ENCODE measurements around the gene OR52B6. TPM values are rescaled to one million over a fixed set of nuclear protein-coding genes. Genes with fewer than 3 reads are reported as not detected.

The OR52B6 gene
- not detected for total RNA-seq
- polyA plus RNA-seq = not detected

- Histone ChIP-seq H3K4me3 (ENCODE audit: low read length) (no peak within 1 kb of the TSS), H3K36me3 (ENCODE audit: insufficient read depth, low read length) (no peaks in the 10 kb centered on the region), H3K9me3 (ENCODE audit: low read length) (no peaks in the 10 kb centered on the region), H3K27me3 (ENCODE audit: insufficient read depth, low read length, poor library complexity, severe bottlenecking) (no peaks in the 10 kb centered on the region), H3K4me1 (ENCODE audit: insufficient read depth, low read length) (no peaks in the 10 kb centered on the region), H3K27ac (ENCODE audit: low read depth, low read length) (no peak within 1 kb of the TSS)
- ChIA-PET POLR2A (no interaction called here), CTCF (no interaction called here)
- Mint-ChIP-seq H3K36me3 (no peaks in the 10 kb centered on the region), H3K9me3 (peaks cover 0 to 4% (median 0%) of the 10 kb centered on the region in 5 donors), H3K4me3 (no peak within 1 kb of the TSS), H3K27ac (no peak within 1 kb of the TSS), H3K4me1 (no peaks in the 10 kb centered on the region), H3K27me3 (no peaks in the 10 kb centered on the region)
- no peak for DNase-seq
Observed at GRCh38 chr11:5580577-5580976, at the start of gene OR52B6. TSS of gene OR52B6 (plus strand) at chr11:5580877. CDS start at chr11:5580877, 0 bp downstream.

- H3K36me3 Mint-ChIP-seq = no peaks in the 10 kb centered on the region
- no peak for DNase-seq
- Histone ChIP-seq H3K27me3 (ENCODE audit: insufficient read depth, low read length, poor library complexity, severe bottlenecking) (no peaks in the 10 kb centered on the region), H3K36me3 (ENCODE audit: insufficient read depth, low read length) (no peaks in the 10 kb centered on the region), H3K4me1 (ENCODE audit: insufficient read depth, low read length) (no peaks in the 10 kb centered on the region), H3K9me3 (ENCODE audit: low read length) (no peaks in the 10 kb centered on the region), H3K27ac (ENCODE audit: low read depth, low read length) (peak overlapping the region; percentile 7), H3K4me3 (ENCODE audit: low read length) (no peak overlapping the region)
- no peaks in the 10 kb centered on the region for H3K4me1 Mint-ChIP-seq
- no peak overlapping the region for H3K4me3 Mint-ChIP-seq
- H3K9me3 Mint-ChIP-seq = peaks cover 0 to 1% (median 0%) of the 10 kb centered on the region in 5 donors
- POLR2A ChIA-PET = no interaction called here
- CTCF ChIA-PET = no interaction called here
- peaks cover 2 to 13% of the 10 kb centered on the region in 2 donors for H3K27me3 Mint-ChIP-seq
- no peak overlapping the region for H3K27ac Mint-ChIP-seq
Observed at GRCh38 chr11:5531053-5531831, 49.4 kb upstream of the OR52B6 start.

- H3K36me3 ChIP-seq (ENCODE audit: insufficient read depth, low read length) = no peaks in the 10 kb centered on the region
- no peak overlapping the region for H3K4me3 ChIP-seq (ENCODE audit: low read length)
- H3K9me3 Mint-ChIP-seq = peaks cover 0 to 6% (median 0%) of the 10 kb centered on the region in 5 donors
- H3K4me1 ChIP-seq (ENCODE audit: insufficient read depth, low read length) = no peaks in the 10 kb centered on the region
- H3K27me3 ChIP-seq (ENCODE audit: insufficient read depth, low read length, poor library complexity, severe bottlenecking) = no peaks in the 10 kb centered on the region
- H3K9me3 ChIP-seq (ENCODE audit: low read length) = no peaks in the 10 kb centered on the region
- ChIA-PET POLR2A (no interaction called here), CTCF (no interaction called here)
- H3K36me3 Mint-ChIP-seq = no peaks in the 10 kb centered on the region
- no peak overlapping the region for H3K4me3 Mint-ChIP-seq
- no peak for DNase-seq
- H3K27ac ChIP-seq (ENCODE audit: low read depth, low read length) = no peak overlapping the region
- H3K27me3 Mint-ChIP-seq = peaks cover 4% of the 10 kb centered on the region in 2 donors
- H3K4me1 Mint-ChIP-seq = no peaks in the 10 kb centered on the region
- no peak overlapping the region for H3K27ac Mint-ChIP-seq
Observed at GRCh38 chr11:5534046-5534445, 46.6 kb upstream of the OR52B6 start.

- no peaks in the 10 kb centered on the region for H3K36me3 ChIP-seq (ENCODE audit: insufficient read depth, low read length)
- no peaks in the 10 kb centered on the region for H3K27me3 ChIP-seq (ENCODE audit: insufficient read depth, low read length, poor library complexity, severe bottlenecking)
- H3K9me3 ChIP-seq (ENCODE audit: low read length) = no peaks in the 10 kb centered on the region
- no peak overlapping the region for H3K27ac ChIP-seq (ENCODE audit: low read depth, low read length)
- H3K9me3 Mint-ChIP-seq = peaks cover 0 to 6% (median 0%) of the 10 kb centered on the region in 5 donors
- DNase-seq = no peak
- no peaks in the 10 kb centered on the region for H3K4me1 ChIP-seq (ENCODE audit: insufficient read depth, low read length)
- ChIA-PET POLR2A (no interaction called here), CTCF (no interaction called here)
- peaks cover 0 to 4% of the 10 kb centered on the region in 2 donors for H3K27me3 Mint-ChIP-seq
- H3K4me3 ChIP-seq (ENCODE audit: low read length) = no peak overlapping the region
- H3K27ac Mint-ChIP-seq = no peak overlapping the region
- H3K4me3 Mint-ChIP-seq = no peak overlapping the region
- H3K4me1 Mint-ChIP-seq = no peaks in the 10 kb centered on the region
- no peaks in the 10 kb centered on the region for H3K36me3 Mint-ChIP-seq
Observed at GRCh38 chr11:5536482-5536881, 44.2 kb upstream of the OR52B6 start.

- ChIA-PET POLR2A (no interaction called here), CTCF (no interaction called here)
- H3K4me1 Mint-ChIP-seq = no peaks in the 10 kb centered on the region
Observed at GRCh38 chr11:5541427-5541826, 39.2 kb upstream of the OR52B6 start.

GRCh38 chr11:5546457-5546856, 34.2 kb upstream of the OR52B6 start:
- Mint-ChIP-seq H3K27me3 (peaks cover 5 to 16% of the 10 kb centered on the region in 2 donors), H3K27ac (peak overlapping the region in 1 of 8 donors; percentile 26), H3K36me3 (peaks cover 0 to 4% (median 0%) of the 10 kb centered on the region in 3 donors), H3K9me3 (peaks cover 0 to 2% (median 0%) of the 10 kb centered on the region in 5 donors), H3K4me1 (no peaks in the 10 kb centered on the region), H3K4me3 (no peak overlapping the region)
- Histone ChIP-seq H3K9me3 (ENCODE audit: low read length) (no peaks in the 10 kb centered on the region), H3K27me3 (ENCODE audit: insufficient read depth, low read length, poor library complexity, severe bottlenecking) (no peaks in the 10 kb centered on the region), H3K4me1 (ENCODE audit: insufficient read depth, low read length) (no peaks in the 10 kb centered on the region), H3K4me3 (ENCODE audit: low read length) (no peak overlapping the region), H3K27ac (ENCODE audit: low read depth, low read length) (no peak overlapping the region), H3K36me3 (ENCODE audit: insufficient read depth, low read length) (no peaks in the 10 kb centered on the region)
- ChIA-PET POLR2A (no interaction called here), CTCF (no interaction called here)
- DNase-seq = no peak

More at GRCh38 chr11:5541427-5541826, 39.2 kb upstream of the OR52B6 start:
- no peak overlapping the region for H3K4me3 ChIP-seq (ENCODE audit: low read length)
- no peaks in the 10 kb centered on the region for H3K9me3 ChIP-seq (ENCODE audit: low read length)
- no peaks in the 10 kb centered on the region for H3K4me1 ChIP-seq (ENCODE audit: insufficient read depth, low read length)
- no peaks in the 10 kb centered on the region for H3K36me3 ChIP-seq (ENCODE audit: insufficient read depth, low read length)
- Mint-ChIP-seq H3K36me3 (no peaks in the 10 kb centered on the region), H3K27me3 (peaks cover 2 to 4% of the 10 kb centered on the region in 2 donors), H3K4me3 (no peak overlapping the region), H3K9me3 (peaks cover 0 to 3% (median 0%) of the 10 kb centered on the region in 5 donors), H3K27ac (no peak overlapping the region)
- no peak for DNase-seq
- no peaks in the 10 kb centered on the region for H3K27me3 ChIP-seq (ENCODE audit: insufficient read depth, low read length, poor library complexity, severe bottlenecking)
- H3K27ac ChIP-seq (ENCODE audit: low read depth, low read length) = no peak overlapping the region

GRCh38 chr11:5547982-5548381, 32.7 kb upstream of the OR52B6 start:
- Mint-ChIP-seq H3K27me3 (peaks cover 13 to 23% of the 10 kb centered on the region in 2 donors), H3K9me3 (peaks cover 0 to 5% (median 0%) of the 10 kb centered on the region in 5 donors), H3K36me3 (peaks cover 0 to 4% (median 0%) of the 10 kb centered on the region in 3 donors), H3K27ac (no peak overlapping the region), H3K4me1 (no peaks in the 10 kb centered on the region), H3K4me3 (no peak overlapping the region)
- no peak overlapping the region for H3K4me3 ChIP-seq (ENCODE audit: low read length)
- no peaks in the 10 kb centered on the region for H3K9me3 ChIP-seq (ENCODE audit: low read length)
- H3K36me3 ChIP-seq (ENCODE audit: insufficient read depth, low read length) = no peaks in the 10 kb centered on the region
- no peak for DNase-seq
- no peaks in the 10 kb centered on the region for H3K4me1 ChIP-seq (ENCODE audit: insufficient read depth, low read length)
- no peak overlapping the region for H3K27ac ChIP-seq (ENCODE audit: low read depth, low read length)
- POLR2A ChIA-PET = no interaction called here
- no peaks in the 10 kb centered on the region for H3K27me3 ChIP-seq (ENCODE audit: insufficient read depth, low read length, poor library complexity, severe bottlenecking)
- CTCF ChIA-PET = no interaction called here

GRCh38 chr11:5548440-5548839, 32.2 kb upstream of the OR52B6 start, which contains the start of gene OR52H1:
TSS of gene OR52H1 (minus strand) at chr11:5548540. CDS start at chr11:5545505, 3,035 bp downstream.
- Mint-ChIP-seq H3K9me3 (peaks cover 0 to 5% (median 0%) of the 10 kb centered on the region in 5 donors), H3K27me3 (peaks cover 14 to 23% of the 10 kb centered on the region in 2 donors), H3K36me3 (peaks cover 0 to 4% (median 0%) of the 10 kb centered on the region in 3 donors), H3K4me3 (no peak within 1 kb of the TSS), H3K27ac (no peak within 1 kb of the TSS), H3K4me1 (no peaks in the 10 kb centered on the region)
- no peak for DNase-seq
- POLR2A ChIA-PET = no interaction called here
- CTCF ChIA-PET = no interaction called here
- Histone ChIP-seq H3K4me3 (ENCODE audit: low read length) (no peak within 1 kb of the TSS), H3K27me3 (ENCODE audit: insufficient read depth, low read length, poor library complexity, severe bottlenecking) (no peaks in the 10 kb centered on the region), H3K4me1 (ENCODE audit: insufficient read depth, low read length) (no peaks in the 10 kb centered on the region), H3K9me3 (ENCODE audit: low read length) (no peaks in the 10 kb centered on the region), H3K27ac (ENCODE audit: low read depth, low read length) (no peak within 1 kb of the TSS), H3K36me3 (ENCODE audit: insufficient read depth, low read length) (no peaks in the 10 kb centered on the region)

All from CD8-positive, alpha-beta memory T cell (primary cell).